Mesendoderm (in vitro differentiated cells): ENCODE results near the gene SPON1.

Experiments
- DNase-seq: peaks from one replicate; pipeline ENCODE4 v3.0.0; 2013
- H2AK5ac ChIP-seq: 2 replicates; pipeline ENCODE4 v1.6.1; 2013; ENCODE audit warnings: low read length, inconsistent platforms
- H2BK120ac ChIP-seq: 2 replicates; pipeline ENCODE4 v1.6.1; 2013; ENCODE audit warnings: low read depth, mild to moderate bottlenecking, low read length, moderate library complexity, mixed read lengths
- H2BK15ac ChIP-seq: replicated peaks from 2 replicates; pipeline ENCODE4 v1.6.1; 2013; ENCODE audit warnings: low read depth, mild to moderate bottlenecking, moderate library complexity
- H2BK5ac ChIP-seq: 2 replicates; pipeline ENCODE4 v1.6.1; 2013; ENCODE audit warnings: low read length, inconsistent platforms
- H3K18ac ChIP-seq: 2 replicates; pipeline ENCODE4 v1.6.1; 2013; ENCODE audit warnings: mild to moderate bottlenecking, low read length, mixed read lengths
- H3K23ac ChIP-seq: one replicate; pipeline ENCODE4 v1.6.1; 2013; ENCODE audit warnings: low read length
- H3K27ac ChIP-seq: 2 replicates; pipeline ENCODE4 v1.5.1; 2013; ENCODE audit warnings: low read depth, mild to moderate bottlenecking, inconsistent platforms, low read length, moderate library complexity
- H3K27me3 ChIP-seq: 2 replicates; pipeline ENCODE4 v1.6.1; 2013; ENCODE audit warnings: low read length, control low read depth, mild to moderate bottlenecking, inconsistent platforms; ENCODE audit not compliant: insufficient read depth, poor library complexity
- H3K36me3 ChIP-seq: 2 replicates; pipeline ENCODE4 v1.6.1; 2013; ENCODE audit warnings: low read length, inconsistent platforms; ENCODE audit not compliant: control insufficient read depth, insufficient read depth
- H3K4ac ChIP-seq: one replicate; pipeline ENCODE4 v1.6.1; 2013; ENCODE audit warnings: low read depth, mild to moderate bottlenecking, low read length, moderate library complexity
- H3K4me1 ChIP-seq: 2 replicates; pipeline ENCODE4 v1.6.1; 2013; ENCODE audit warnings: low read depth, low read length, inconsistent platforms; ENCODE audit not compliant: control insufficient read depth
- H3K4me2 ChIP-seq: 2 replicates; pipeline ENCODE4 v1.6.1; 2013; ENCODE audit warnings: low read length
- H3K4me3 ChIP-seq: 2 replicates; pipeline ENCODE4 v1.5.1; 2013; ENCODE audit warnings: mild to moderate bottlenecking, low read length
- H3K56ac ChIP-seq: one replicate; pipeline ENCODE4 v1.6.1; 2013; ENCODE audit warnings: low read length
- H3K79me1 ChIP-seq: 2 replicates; pipeline ENCODE4 v1.6.1; 2013; ENCODE audit warnings: low read length, inconsistent platforms
- H3K79me2 ChIP-seq: 2 replicates; pipeline ENCODE4 v1.6.1; 2013; ENCODE audit warnings: mild to moderate bottlenecking, low read length; ENCODE audit not compliant: control insufficient read depth, insufficient read depth
- H3K9ac ChIP-seq: 2 replicates; pipeline ENCODE4 v1.6.1; 2013; ENCODE audit warnings: low read length, inconsistent platforms
- H4K5ac ChIP-seq: one replicate; pipeline ENCODE4 v1.6.1; 2013; ENCODE audit warnings: low read length
- H4K8ac ChIP-seq: one replicate; pipeline ENCODE4 v1.6.1; 2013; ENCODE audit warnings: low read depth, mild to moderate bottlenecking, control low read depth, low read length, moderate library complexity
- WGBS: extraction: QIAGEN DNeasy Blood & Tissue Kit; methylation state at CpG from one replicate; pipeline ENCODE4 v1.1.7; 2013; ENCODE audit warnings: low lambda C conversion rate, missing lambda C conversion rate; ENCODE audit not compliant: insufficient coverage; ENCODE audit errors: extremely low coverage; 5-methylcytosine and 5-hydroxymethylcytosine counted together

The SPON1 gene

GRCh38 chr11:14185461-14185860, 222.9 kb downstream of the SPON1 start:
- Histone ChIP-seq H3K4me2 (no peak overlapping the region), H3K4me3 (no peak overlapping the region), H3K9ac (no peak overlapping the region), H2BK120ac (no peak overlapping the region), H3K23ac (no peak overlapping the region), H3K4me1 (no peaks in the 10 kb centered on the region), H3K36me3 (no peaks in the 10 kb centered on the region), H2BK15ac (no peak overlapping the region), H2BK5ac (no peak overlapping the region), H3K4ac (no peak overlapping the region), H2AK5ac (no peak overlapping the region), H4K8ac (no peak overlapping the region), H3K18ac (no peak overlapping the region), H3K27ac (no peak overlapping the region), H4K5ac (no peak overlapping the region), H3K27me3 (no peaks in the 10 kb centered on the region), H3K79me1 (no peaks in the 10 kb centered on the region), H3K56ac (no peak overlapping the region), H3K79me2 (no peaks in the 10 kb centered on the region)
- no CpG with 5 or more reads among the region's 1 CpG for WGBS
- no peak for DNase-seq

GRCh38 chr11:14186046-14186775, 223.7 kb downstream of the SPON1 start:
- Histone ChIP-seq H4K5ac (no peak overlapping the region), H3K4me3 (no peak overlapping the region), H3K4ac (no peak overlapping the region), H4K8ac (no peak overlapping the region), H3K18ac (no peak overlapping the region), H3K79me1 (no peaks in the 10 kb centered on the region), H2BK5ac (no peak overlapping the region), H3K56ac (no peak overlapping the region), H3K23ac (no peak overlapping the region), H2BK120ac (no peak overlapping the region), H2AK5ac (no peak overlapping the region), H3K36me3 (no peaks in the 10 kb centered on the region), H3K4me1 (no peaks in the 10 kb centered on the region), H3K4me2 (no peak overlapping the region), H3K79me2 (no peaks in the 10 kb centered on the region), H3K27ac (no peak overlapping the region), H3K9ac (no peak overlapping the region), H3K27me3 (no peaks in the 10 kb centered on the region), H2BK15ac (no peak overlapping the region)
- DNase-seq: no peak

- Histone ChIP-seq H4K5ac (no peak overlapping the region), H2AK5ac (no peak overlapping the region), H3K56ac (no peak overlapping the region), H2BK15ac (no peak overlapping the region), H3K27me3 (no peaks in the 10 kb centered on the region), H4K8ac (no peak overlapping the region), H3K4me1 (no peaks in the 10 kb centered on the region), H3K36me3 (no peaks in the 10 kb centered on the region), H3K79me2 (no peaks in the 10 kb centered on the region), H3K27ac (no peak overlapping the region), H3K4ac (no peak overlapping the region), H3K79me1 (no peaks in the 10 kb centered on the region), H3K9ac (no peak overlapping the region), H2BK5ac (no peak overlapping the region), H2BK120ac (no peak overlapping the region), H3K23ac (no peak overlapping the region), H3K18ac (no peak overlapping the region), H3K4me3 (no peak overlapping the region), H3K4me2 (no peak overlapping the region)
- DNase-seq: no peak
- WGBS: no CpG with 5 or more reads among the region's 3 CpGs
These were observed 227.4 kb downstream of the SPON1 start for GRCh38 chr11:14189874-14190273.

GRCh38 chr11:14190992-14191778, 228.7 kb downstream of the SPON1 start:
- Histone ChIP-seq H3K79me1 (no peaks in the 10 kb centered on the region), H3K56ac (no peak overlapping the region), H4K8ac (peak overlapping the region; percentile 59), H3K27me3 (no peaks in the 10 kb centered on the region), H2BK15ac (no peak overlapping the region), H3K36me3 (no peaks in the 10 kb centered on the region), H2BK5ac (no peak overlapping the region), H3K27ac (no peak overlapping the region), H2BK120ac (no peak overlapping the region), H3K9ac (no peak overlapping the region), H2AK5ac (no peak overlapping the region), H3K4me2 (no peak overlapping the region), H3K23ac (no peak overlapping the region), H3K79me2 (no peaks in the 10 kb centered on the region), H3K4me1 (no peaks in the 10 kb centered on the region), H3K4me3 (no peak overlapping the region), H4K5ac (no peak overlapping the region), H3K4ac (no peak overlapping the region), H3K18ac (no peak overlapping the region)
- no CpG with 5 or more reads among the region's 6 CpGs for WGBS
- DNase-seq: no peak

GRCh38 chr11:14193644-14194043, 231.1 kb downstream of the SPON1 start:
- H3K79me2 ChIP-seq: no peaks in the 10 kb centered on the region
- no peak overlapping the region for H3K18ac ChIP-seq
- H4K8ac ChIP-seq: no peak overlapping the region
- H2BK5ac ChIP-seq: no peak overlapping the region
- H3K4me1 ChIP-seq: no peaks in the 10 kb centered on the region
- no peak overlapping the region for H4K5ac ChIP-seq
- no peak overlapping the region for H3K27ac ChIP-seq
- H2BK120ac ChIP-seq: no peak overlapping the region
- no peaks in the 10 kb centered on the region for H3K79me1 ChIP-seq
- no peak overlapping the region for H3K23ac ChIP-seq
- no peak overlapping the region for H3K4me2 ChIP-seq
- H3K36me3 ChIP-seq: no peaks in the 10 kb centered on the region
- peak; percentile 19 for DNase-seq
- H3K56ac ChIP-seq: no peak overlapping the region
- no peak overlapping the region for H3K9ac ChIP-seq
- H3K4ac ChIP-seq: no peak overlapping the region
- H2BK15ac ChIP-seq: no peak overlapping the region
- no CpG with 5 or more reads among the region's 3 CpGs for WGBS
- H3K27me3 ChIP-seq: no peaks in the 10 kb centered on the region
- no peak overlapping the region for H3K4me3 ChIP-seq
- no peak overlapping the region for H2AK5ac ChIP-seq
